NB4 (cell line): Measurements from ENCODE around the gene EIF4A3.

Experiments used
- CTCF ChIP-seq: IDR thresholded peaks from one replicate; pipeline ENCODE4 v1.5.1; 2012; ENCODE audit warnings: low read depth, low read length
- POLR2A ChIP-seq: IDR thresholded peaks from 2 replicates; pipeline ENCODE4 v1.6.1; 2011; ENCODE audit warnings: mild to moderate bottlenecking; ENCODE audit not compliant: insufficient read length; ENCODE audit errors: extremely low read depth

- TF ChIP-seq CTCF (no peak), POLR2A (no peak)
These were observed 49.8 kb downstream of the EIF4A3 start for GRCh38 chr17:80097127-80097621.
